ENCODE results near the gene F12.
A peak's percentile ranks its signal among the peaks of the same experiment; 100 is the strongest.

Gene F12

GRCh38 chr5:177440990-177441780 lies 31.8 kb upstream of the F12 start:
- Histone ChIP-seq H3K4me1 (ENCODE audit: control insufficient read depth, insufficient read depth, low read length) (no peaks in the 10 kb centered on the region), H3K9me3 (ENCODE audit: control insufficient read depth, insufficient read depth, low read depth, low read length) (no peaks in the 10 kb centered on the region), H3K36me3 (ENCODE audit: control insufficient read depth in 2 of 2, insufficient read depth in 1 of 2, low read length in 2 of 2) (peaks cover 17 to 60% of the 10 kb centered on the region in 2 experiments), H3K4me3 (ENCODE audit: low read depth, low read length) (no peak overlapping the region), H3K27ac (ENCODE audit: extremely low read depth, low read depth, low read length) (no peak overlapping the region)
- ChIA-PET POLR2A (interaction anchor here (1.1 to 2.7 kb wide), 3 partner anchors 9 to 15 kb away, joined by 5 to 10 read pairs (median 6); partner anchors contain the start of gene GRK6), CTCF (interaction anchor here (0.6 to 1.4 kb wide), 3 partner anchors 11 to 49 kb away, joined by 3 to 7 read pairs (median 3); no protein-coding TSS in a partner anchor)
- TF ChIP-seq EGR2 (tag by site-specific recombination; IDR thresholded peaks at IDR 0.05; ENCODE audit: low read depth) (peak; percentile 57), YY2 (tag by site-specific recombination; IDR thresholded peaks at IDR 0.05) (no peak), HIC1 (tag by site-specific recombination; IDR thresholded peaks at IDR 0.05) (peak; percentile 34; the same call in 1 of the 2 replicates), ZFHX2 (tag by site-specific recombination; conservative IDR thresholded peaks at IDR 0.05) (peak; percentile 75)

- Histone ChIP-seq H3K4me3 (ENCODE audit: low read depth, low read length) (no peak overlapping the region), H3K27ac (ENCODE audit: extremely low read depth, low read depth, low read length) (no peak overlapping the region), H3K4me1 (ENCODE audit: control insufficient read depth, insufficient read depth, low read length) (no peaks in the 10 kb centered on the region), H3K9me3 (ENCODE audit: control insufficient read depth, insufficient read depth, low read depth, low read length) (no peaks in the 10 kb centered on the region), H3K36me3 (ENCODE audit: control insufficient read depth in 2 of 2, insufficient read depth in 1 of 2, low read length in 2 of 2) (peaks cover 17 to 66% of the 10 kb centered on the region in 2 experiments)
- TF ChIP-seq ZNF600 (tag by site-specific recombination; IDR thresholded peaks at IDR 0.05), result peak; percentile 61; the same call in 1 of the 2 replicates
- TF ChIP-seq ZNF621 (tag by site-specific recombination; IDR thresholded peaks at IDR 0.05), result no peak
- TF ChIP-seq ZNF624 (tag by site-specific recombination; IDR thresholded peaks at IDR 0.05), result no peak
- TF ChIP-seq ZNF596 (tag by site-specific recombination; IDR thresholded peaks at IDR 0.05), result no peak
- POLR2A ChIA-PET, result interaction anchor here (0.7 to 1.3 kb wide), 2 partner anchors 14 to 38 kb away, joined by 3 to 6 read pairs; partner anchors contain the start of gene GRK6
- CTCF ChIA-PET, result interaction anchor here (0.6 to 1.3 kb wide), 2 partner anchors 50 to 63 kb away, joined by 3 to 6 read pairs; no protein-coding TSS in a partner anchor
Observed at GRCh38 chr5:177440211-177440989, 31.0 kb upstream of the F12 start.

- peaks cover 17 to 75% of the 10 kb centered on the region in 2 experiments for H3K36me3 ChIP-seq (ENCODE audit: control insufficient read depth in 2 of 2, insufficient read depth in 1 of 2, low read length in 2 of 2)
- H3K9me3 ChIP-seq (ENCODE audit: control insufficient read depth, insufficient read depth, low read depth, low read length), result no peaks in the 10 kb centered on the region
- H3K27ac ChIP-seq (ENCODE audit: extremely low read depth, low read depth, low read length), result no peak overlapping the region
- no peak overlapping the region for H3K4me3 ChIP-seq (ENCODE audit: low read depth, low read length)
- CTCF ChIA-PET, result interaction anchor here (0.6 to 3.8 kb wide), 5 partner anchors 16 to 62 kb away, joined by 3 to 15 read pairs (median 6); no protein-coding TSS in a partner anchor
- POLR2A ChIA-PET, result interaction anchor here (1.3 to 4.1 kb wide), 2 partner anchors 12 to 13 kb away, joined by 6 to 35 read pairs; partner anchors contain the start of gene GRK6
- H3K4me1 ChIP-seq (ENCODE audit: control insufficient read depth, insufficient read depth, low read length), result no peaks in the 10 kb centered on the region
- peak; percentile 91 for TF ChIP-seq ZNF280D (tag by site-specific recombination; IDR thresholded peaks at IDR 0.05)
- no peak for TF ChIP-seq ZXDB (tag by site-specific recombination; IDR thresholded peaks at IDR 0.05)
- TF ChIP-seq GLI4 (tag by site-specific recombination; IDR thresholded peaks at IDR 0.05), result no peak
- peak; percentile 57 for TF ChIP-seq ZNF629 (tag by site-specific recombination; IDR thresholded peaks at IDR 0.05)
- no peak for TF ChIP-seq ZNF350 (tag by site-specific recombination; IDR thresholded peaks at IDR 0.05)
- TF ChIP-seq ZNF549 (tag by site-specific recombination; IDR thresholded peaks at IDR 0.05), result no peak
- TF ChIP-seq ZNF768 (tag by site-specific recombination; IDR thresholded peaks at IDR 0.05), result no peak
- no peak for TF ChIP-seq ZNF221 (tag by site-specific recombination; IDR thresholded peaks at IDR 0.05; ENCODE audit: borderline replicate concordance)
- TF ChIP-seq ZNF112 (tag by site-specific recombination; IDR thresholded peaks at IDR 0.05), result no peak
- TF ChIP-seq SP3 (tag by site-specific recombination; IDR thresholded peaks at IDR 0.05), result no peak
- 0 out of 2 replicates have a peak, but pooled peaks have one; percentile 29 for TF ChIP-seq KLF8 (tag by site-specific recombination; IDR thresholded peaks at IDR 0.05)
- TF ChIP-seq ZNF214 (tag by site-specific recombination; IDR thresholded peaks at IDR 0.05; ENCODE audit: borderline replicate concordance), result no peak
- TF ChIP-seq ZNF416 (tag by site-specific recombination; IDR thresholded peaks at IDR 0.05), result no peak
- no peak for TF ChIP-seq KLF10 (tag by site-specific recombination; IDR thresholded peaks at IDR 0.05)
- no peak for TF ChIP-seq HOXD13 (CRISPR knock-in tag; IDR thresholded peaks at IDR 0.05; ENCODE audit: borderline replicate concordance)
- TF ChIP-seq ZNF510 (tag by site-specific recombination; IDR thresholded peaks at IDR 0.05; ENCODE audit: insufficient replicate concordance), result no peak
Observed at GRCh38 chr5:177439518-177440053, 30.2 kb upstream of the F12 start.

Data from HEK293 (cell line).